Anterior cingulate cortex (tissue), 58 donors: ENCODE data around the gene ACYP1.
A peak's percentile ranks its signal among the peaks of the same experiment; 100 is the strongest.

Experiments used
- DNase-seq, 58 donors: peaks; one replicate each; lab custom pipeline; 2025; lab: John Stamatoyannopoulos, UW

ACYP1 gene

DNA sequence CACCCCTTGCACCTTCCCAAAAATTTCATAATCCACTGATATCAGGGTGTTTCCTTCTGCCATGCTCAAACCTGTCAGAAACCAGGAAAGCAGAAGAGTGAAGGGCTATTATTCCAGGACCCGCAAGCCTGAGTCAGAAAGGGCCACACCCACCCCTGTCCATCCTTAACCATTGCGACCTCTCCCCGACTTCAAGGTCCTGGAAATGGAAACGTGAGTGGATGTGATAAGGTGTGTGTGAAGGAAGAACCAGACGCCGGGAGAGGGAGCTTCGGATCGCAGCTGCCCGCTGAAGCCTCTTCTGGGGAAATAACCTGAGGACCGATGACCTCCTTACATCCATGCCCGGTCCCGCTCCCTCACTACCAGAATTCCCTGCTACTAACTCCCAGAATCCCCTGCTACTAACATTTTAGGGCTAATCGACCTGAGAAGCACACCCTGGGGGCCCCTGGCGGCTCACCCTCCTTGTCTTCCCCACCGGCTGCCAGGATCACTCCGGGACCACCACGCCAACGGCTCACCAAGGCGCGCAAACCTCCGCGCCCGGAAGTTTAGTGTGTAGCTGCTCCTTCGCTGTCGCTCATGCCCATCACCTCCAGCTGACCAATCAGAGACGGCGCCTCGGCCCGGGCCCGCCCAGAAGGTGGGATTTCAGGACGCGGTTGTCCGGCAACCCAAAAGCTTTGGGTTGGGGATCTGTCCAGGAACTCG lies at the start of gene ACYP1:
ACYP1 (minus strand) TSS at position 534 of the 714 bp plus-strand sequence; CDS start at position 63, 471 bp downstream.
- DNase-seq, result peak; percentile 28 to 94 (median 86)

DNA sequence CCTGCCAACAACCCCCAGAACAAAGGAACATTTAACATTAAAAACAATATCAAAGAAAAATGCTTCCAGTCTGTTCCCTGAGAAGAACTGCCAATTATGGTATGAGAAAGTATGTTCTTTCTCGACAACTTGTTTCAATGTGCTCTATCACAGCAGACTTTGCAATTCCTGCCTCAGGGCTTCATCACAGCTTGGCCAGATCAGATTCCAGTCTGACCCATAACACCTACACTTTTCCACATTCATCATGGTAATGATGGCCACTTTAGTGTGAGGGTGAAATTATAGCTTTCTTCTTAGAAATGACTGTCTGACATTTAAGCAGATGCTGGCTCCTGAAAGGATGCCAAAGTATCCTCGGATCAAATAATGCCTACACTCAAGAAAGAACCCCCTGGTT lies 46.1 kb upstream of the ACYP1 start:
- DNase-seq, result no peak

DNA sequence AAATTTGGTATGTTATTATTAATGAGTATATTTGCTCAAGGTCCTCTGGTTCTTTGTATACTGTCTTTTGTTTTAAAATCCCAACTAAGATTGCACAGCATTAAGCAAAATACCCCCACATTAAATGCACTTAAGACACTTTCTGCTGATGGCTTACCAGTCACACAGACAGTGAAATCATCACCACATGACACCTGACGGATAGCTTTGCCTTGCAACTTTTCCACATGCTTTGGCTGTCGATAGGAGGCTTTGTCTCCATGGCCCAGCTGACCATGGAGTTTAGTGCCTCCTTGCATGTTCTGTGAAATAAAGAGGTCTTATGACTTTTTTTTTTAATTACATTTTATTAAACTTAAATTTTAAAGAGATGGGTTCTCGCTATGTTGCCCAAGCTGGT lies 43.4 kb upstream of the ACYP1 start:
- DNase-seq, result no peak

- DNase-seq, result no peak
Measured at GRCh38 chr14:75101491-75101890, 37.7 kb upstream of the ACYP1 start.

DNA sequence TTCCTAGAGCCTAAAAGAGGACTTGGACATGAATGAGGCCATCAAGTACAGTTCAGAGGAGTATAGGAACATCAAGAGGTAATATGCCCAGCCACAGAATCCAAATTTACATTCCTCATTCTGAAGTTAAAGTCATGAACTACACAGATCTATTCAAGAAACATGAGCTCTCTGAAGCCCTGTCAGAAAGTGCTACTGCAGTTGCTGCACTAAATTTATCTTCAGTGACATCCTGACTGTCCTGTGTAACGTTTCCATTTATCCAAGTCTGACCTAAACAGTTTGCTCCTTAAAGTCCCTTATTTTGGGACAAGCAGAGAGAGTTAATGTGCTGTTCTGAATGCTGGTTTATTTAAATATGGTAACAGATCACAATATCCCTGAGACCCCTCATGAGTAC lies 34.9 kb upstream of the ACYP1 start:
- DNase-seq, result no peak

- no peak for DNase-seq
Measured at GRCh38 chr14:75098212-75098611, 34.4 kb upstream of the ACYP1 start.

- DNase-seq, result no peak
Measured at GRCh38 chr14:75096959-75097358, 33.1 kb upstream of the ACYP1 start.

DNA sequence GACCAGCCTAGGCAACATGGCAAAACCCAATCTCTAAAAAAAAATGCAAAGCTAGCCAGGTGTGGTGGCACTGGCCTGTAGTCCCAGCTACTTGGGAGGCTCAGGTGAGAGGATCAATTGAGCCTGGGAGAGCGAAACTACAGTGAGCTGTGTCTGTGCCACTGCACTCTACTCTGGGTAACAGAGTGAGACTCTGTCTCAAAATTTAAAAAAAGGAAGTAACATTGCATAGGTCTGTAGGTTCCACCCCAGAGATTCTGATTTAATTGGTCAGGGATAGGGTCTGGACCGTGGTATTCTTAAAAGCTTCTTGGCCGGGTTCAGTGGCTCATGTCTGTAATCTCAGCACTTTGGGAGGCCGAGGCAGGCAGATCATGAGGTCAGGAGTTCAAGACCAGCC lies 31.9 kb upstream of the ACYP1 start:
- DNase-seq, result no peak

GRCh38 chr14:75094896-75095295 lies 31.1 kb upstream of the ACYP1 start:
- no peak for DNase-seq

DNA sequence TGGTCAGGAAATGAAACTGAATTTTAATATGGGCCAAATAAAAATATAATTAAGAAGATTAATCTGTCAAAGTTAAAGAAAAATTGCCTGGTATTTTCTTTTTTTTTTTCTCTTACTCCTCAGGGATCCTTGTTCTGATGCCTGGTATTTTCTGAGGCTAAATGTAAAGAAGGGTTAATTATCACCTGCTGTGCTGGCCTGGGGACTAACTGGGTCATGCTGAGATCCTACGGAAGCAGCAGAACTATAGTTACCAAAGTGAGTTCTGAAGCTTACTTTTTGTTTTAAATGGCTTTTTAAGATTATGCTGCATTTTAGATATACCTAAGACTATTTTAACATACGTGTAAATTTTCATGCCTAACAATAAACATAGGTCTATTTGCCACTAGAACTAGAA lies 28.9 kb upstream of the ACYP1 start:
- DNase-seq, result no peak

- peak in 8 of 58 donors; percentile 1 to 33 (median 17) for DNase-seq
Measured at GRCh38 chr14:75091251-75091650, 27.4 kb upstream of the ACYP1 start.

DNA sequence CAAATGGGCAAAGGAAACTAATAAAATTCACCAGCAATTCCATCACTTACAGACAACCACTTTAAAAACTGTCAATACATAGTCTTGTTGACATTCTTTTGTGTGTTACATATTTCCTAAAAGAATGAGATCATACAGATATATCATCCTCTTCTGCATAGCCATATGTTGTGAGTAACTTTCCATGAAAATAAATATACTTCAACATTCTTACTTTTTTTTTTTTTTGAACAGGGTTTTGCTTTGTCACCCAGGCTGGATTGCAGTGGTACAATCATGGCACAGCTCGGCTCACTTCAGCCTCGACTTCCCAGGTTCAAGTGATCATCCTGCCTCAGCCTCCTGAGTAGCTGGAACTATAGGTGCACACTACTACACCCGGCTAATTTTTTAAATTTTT lies 26.5 kb upstream of the ACYP1 start:
- no peak for DNase-seq

DNA sequence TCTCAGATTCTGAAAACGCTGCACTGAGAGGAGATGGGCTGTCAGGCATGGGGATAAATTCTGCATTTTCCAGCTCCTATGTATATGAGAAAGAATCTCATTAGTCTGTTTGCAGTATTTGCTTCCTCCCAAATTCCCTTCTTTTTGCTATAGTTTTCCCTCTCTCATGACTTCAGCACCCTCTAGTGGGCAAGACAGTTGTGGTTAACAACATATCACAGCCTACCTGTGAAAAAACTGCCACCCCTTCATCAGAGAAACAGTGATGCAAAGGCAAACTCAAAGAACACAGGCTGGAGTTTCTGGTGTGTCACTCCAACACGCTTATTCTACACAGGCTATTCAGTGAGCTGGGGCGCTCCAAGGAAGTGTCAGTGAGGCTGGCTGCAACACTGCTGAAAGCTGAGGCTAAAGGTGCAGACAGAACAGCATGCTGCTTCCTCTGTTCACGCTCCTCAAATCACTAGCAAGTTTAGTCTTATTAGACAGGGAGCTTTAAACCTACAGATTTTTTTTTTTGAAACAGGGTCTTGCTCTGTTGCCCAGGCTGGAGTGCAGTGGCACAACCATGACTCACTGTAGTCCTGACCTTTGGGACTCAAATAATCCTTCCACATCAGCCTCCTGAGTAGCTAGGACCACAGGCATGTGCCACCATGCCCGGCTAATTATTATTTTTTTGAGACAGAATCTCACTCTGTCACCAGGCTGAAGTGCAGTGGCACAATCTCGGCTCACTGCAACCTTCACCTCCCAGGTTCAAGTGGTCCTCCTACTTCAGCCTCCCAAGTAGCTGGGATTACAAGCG lies 24.9 kb upstream of the ACYP1 start:
- peak in 25 of 58 donors; percentile 1 to 68 (median 19) for DNase-seq

GRCh38 chr14:75088153-75088552 lies 24.3 kb upstream of the ACYP1 start:
- DNase-seq, result no peak

- DNase-seq, result peak in 2 of 58 donors; percentile 1 to 7
Measured at GRCh38 chr14:75084513-75084912, 20.7 kb upstream of the ACYP1 start.

- DNase-seq, result no peak
Measured at GRCh38 chr14:75083271-75083670, 19.4 kb upstream of the ACYP1 start.

DNA sequence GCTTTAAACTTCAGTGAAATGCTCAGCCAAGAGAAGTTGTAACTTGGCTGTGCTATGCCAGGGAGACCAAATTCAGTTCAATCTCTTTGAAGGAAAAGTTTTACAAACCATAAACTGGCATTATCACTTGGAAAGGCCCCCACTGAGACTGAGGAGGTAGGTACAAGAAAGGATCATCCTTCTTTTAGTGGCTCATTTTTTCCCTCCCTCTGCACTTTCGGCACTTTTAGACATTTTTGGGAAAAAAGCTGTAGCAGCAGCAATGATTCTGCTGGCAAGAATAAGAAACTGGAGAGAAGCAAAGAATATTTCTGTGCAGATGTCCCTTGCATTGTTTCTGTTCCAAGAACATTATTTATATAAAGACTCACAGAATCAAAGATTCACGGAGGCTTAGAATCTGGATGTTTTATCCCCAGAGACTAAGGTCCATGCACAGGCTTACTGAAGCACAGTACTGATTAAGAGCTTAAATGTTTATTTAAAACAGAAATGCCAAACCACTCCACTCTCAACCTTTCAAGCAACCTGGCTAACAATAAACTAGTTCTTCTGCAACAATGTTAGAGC lies 17.9 kb upstream of the ACYP1 start:
- no peak for DNase-seq

GRCh38 chr14:75079521-75079920 lies 15.7 kb upstream of the ACYP1 start:
- no peak for DNase-seq

DNA sequence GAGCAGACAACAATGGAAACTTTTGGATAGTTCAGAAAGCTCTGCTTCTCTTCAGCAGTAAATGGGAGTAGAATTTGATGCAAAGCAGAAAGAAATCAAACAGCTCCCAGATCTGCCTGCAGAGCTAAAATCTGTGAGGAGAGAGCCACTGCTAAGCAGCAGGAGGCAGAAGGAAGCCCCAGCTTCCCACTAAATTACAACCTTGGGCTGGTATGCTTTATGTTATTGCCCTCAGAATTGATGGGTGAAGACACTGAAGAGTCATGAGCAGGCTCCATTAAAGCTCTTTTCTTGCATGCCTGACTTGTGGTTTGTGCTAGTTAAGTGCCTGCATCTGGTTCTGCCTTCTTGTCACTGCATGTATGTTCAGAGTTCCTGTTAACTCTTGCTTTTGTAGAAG lies 14.0 kb upstream of the ACYP1 start:
- DNase-seq, result no peak

- no peak for DNase-seq
Measured at GRCh38 chr14:75070383-75070782, 6.6 kb upstream of the ACYP1 start.

GRCh38 chr14:75069811-75070145 lies 6.0 kb upstream of the ACYP1 start:
- peak in 3 of 58 donors; percentile 39 to 67 (median 45) for DNase-seq
